ENCODE measurements around the gene GPC5. TPM values are rescaled to one million over a fixed set of nuclear protein-coding genes. Genes with fewer than 3 reads are reported as not detected.
"Not testable (repeated sequence)": the region's sequence is repeated elsewhere in the genome, so short reads cannot be mapped to it uniquely, and the experiment has no call there.

The GPC5 gene
- polyA plus RNA-seq, 2 of the 4 experiments (the other 2 are of a cell fraction): not detected

GRCh38 chr13:92514420-92515125 lies 1116.2 kb downstream of the GPC5 start:
- Histone ChIP-seq H3K9me3 (no peaks in the 10 kb centered on the region), H3K4me1 (no peaks in the 10 kb centered on the region), H3K4me3 (no peak overlapping the region), H3K27ac (no peak overlapping the region), H3K4me2 (no peak overlapping the region)
- CTCF ChIA-PET: no interaction called here
- ATAC-seq: no peak
- TF ChIP-seq, protein P1, sequence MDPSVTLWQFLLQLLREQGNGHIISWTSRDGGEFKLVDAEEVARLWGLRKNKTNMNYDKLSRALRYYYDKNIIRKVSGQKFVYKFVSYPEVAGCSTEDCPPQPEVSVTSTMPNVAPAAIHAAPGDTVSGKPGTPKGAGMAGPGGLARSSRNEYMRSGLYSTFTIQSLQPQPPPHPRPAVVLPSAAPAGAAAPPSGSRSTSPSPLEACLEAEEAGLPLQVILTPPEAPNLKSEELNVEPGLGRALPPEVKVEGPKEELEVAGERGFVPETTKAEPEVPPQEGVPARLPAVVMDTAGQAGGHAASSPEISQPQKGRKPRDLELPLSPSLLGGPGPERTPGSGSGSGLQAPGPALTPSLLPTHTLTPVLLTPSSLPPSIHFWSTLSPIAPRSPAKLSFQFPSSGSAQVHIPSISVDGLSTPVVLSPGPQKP (IDR thresholded peaks at IDR 0.05; ENCODE audit: low read depth, low read length): no peak
- TF ChIP-seq RNF2 (IDR thresholded peaks at IDR 0.05; ENCODE audit: borderline replicate concordance, low read depth) (no peak), CBX2 (IDR thresholded peaks at IDR 0.05; ENCODE audit: borderline replicate concordance, low read depth) (no peak), GATA3 (IDR thresholded peaks at IDR 0.05; ENCODE audit: borderline replicate concordance) (no peak), PBX3 (IDR thresholded peaks at IDR 0.05) (no peak), RCOR1 (IDR thresholded peaks at IDR 0.05; ENCODE audit: low read depth, low read length) (no peak)
- POLR2A ChIA-PET: no interaction called here
- DNase-seq (ENCODE audit: low read depth in 1 of 2, low spot score in 1 of 2): no peak
- WGBS (ENCODE audit: missing lambda C conversion rate): 21% methylated on average over 8 of the region's 8 CpGs
- no peak for FAIRE-seq

DNA sequence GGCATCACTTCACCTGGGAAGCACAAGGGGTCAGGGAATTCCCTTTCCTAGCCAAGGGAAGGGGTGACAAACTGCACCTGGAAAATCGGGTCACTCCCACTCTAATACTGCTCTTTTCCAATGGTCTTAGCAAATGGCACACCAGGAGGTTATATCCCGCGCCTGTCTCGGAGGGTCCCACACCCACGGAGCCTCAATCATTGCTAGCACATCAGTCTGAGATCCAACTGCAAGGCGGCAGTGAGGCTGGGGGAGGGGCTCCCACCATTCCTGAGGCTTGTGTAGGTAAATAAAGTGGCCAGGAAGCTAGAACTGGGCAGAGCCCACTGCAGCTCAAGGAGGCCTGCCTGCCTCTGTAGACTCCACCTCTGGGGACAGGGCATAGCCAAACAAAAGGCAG lies 1118.5 kb downstream of the GPC5 start:
- H3K27ac ChIP-seq; H3K4me1 ChIP-seq; DNase-seq (ENCODE audit: low read depth in 1 of 2, low spot score in 1 of 2); H3K9me3 ChIP-seq; FAIRE-seq; ATAC-seq; CTCF ChIA-PET; POLR2A ChIA-PET; H3K4me3 ChIP-seq; H3K4me2 ChIP-seq: not testable (repeated sequence)
- WGBS (ENCODE audit: missing lambda C conversion rate): 0% methylated on average over 1 of the region's 6 CpGs

- H3K4me2 ChIP-seq; H3K4me1 ChIP-seq; H3K9me3 ChIP-seq; DNase-seq (ENCODE audit: low read depth in 1 of 2, low spot score in 1 of 2); POLR2A ChIA-PET; H3K27ac ChIP-seq; H3K4me3 ChIP-seq; FAIRE-seq; ATAC-seq; CTCF ChIA-PET: not testable (repeated sequence)
- 0% methylated on average over 2 of the region's 2 CpGs for WGBS (ENCODE audit: missing lambda C conversion rate)
Measured at GRCh38 chr13:92518622-92519021, 1120.2 kb downstream of the GPC5 start.

GRCh38 chr13:92530364-92530763 lies 1131.9 kb downstream of the GPC5 start:
- no peak overlapping the region for H3K27ac ChIP-seq
- TF ChIP-seq EHMT2 (IDR thresholded peaks at IDR 0.05; ENCODE audit: low read depth) (no peak), USF2 (IDR thresholded peaks at IDR 0.05) (no peak), JUNB (IDR thresholded peaks at IDR 0.05) (no peak), ZFP36 (IDR thresholded peaks at IDR 0.05; ENCODE audit: borderline replicate concordance, partially characterized antibody) (no peak), BCL3 (IDR thresholded peaks at IDR 0.05) (no peak), CTCF (IDR thresholded peaks at IDR 0.05) (no peak)
- no peaks in the 10 kb centered on the region for H3K4me1 ChIP-seq
- ChIA-PET CTCF (no interaction called here), POLR2A (no interaction called here)
- DNase-seq (ENCODE audit: low read depth in 1 of 2, low spot score in 1 of 2) (no peak), FAIRE-seq (no peak), ATAC-seq (no peak)
- no peak overlapping the region for H3K4me2 ChIP-seq
- 5% methylated on average over 3 of the region's 3 CpGs for WGBS (ENCODE audit: missing lambda C conversion rate)
- no peaks in the 10 kb centered on the region for H3K9me3 ChIP-seq
- no peak overlapping the region for H3K4me3 ChIP-seq

Measured in A549 (cell line).